T-helper 2 cell (primary cell): ENCODE data around the gene SUGCT.

Experiments
- DNase-seq, 5 experiments: peaks; one replicate each; pipeline versions ENCODE4 v3.0.0 to v3.0.0-alpha.2; 2012 to 2022

SUGCT gene

DNA sequence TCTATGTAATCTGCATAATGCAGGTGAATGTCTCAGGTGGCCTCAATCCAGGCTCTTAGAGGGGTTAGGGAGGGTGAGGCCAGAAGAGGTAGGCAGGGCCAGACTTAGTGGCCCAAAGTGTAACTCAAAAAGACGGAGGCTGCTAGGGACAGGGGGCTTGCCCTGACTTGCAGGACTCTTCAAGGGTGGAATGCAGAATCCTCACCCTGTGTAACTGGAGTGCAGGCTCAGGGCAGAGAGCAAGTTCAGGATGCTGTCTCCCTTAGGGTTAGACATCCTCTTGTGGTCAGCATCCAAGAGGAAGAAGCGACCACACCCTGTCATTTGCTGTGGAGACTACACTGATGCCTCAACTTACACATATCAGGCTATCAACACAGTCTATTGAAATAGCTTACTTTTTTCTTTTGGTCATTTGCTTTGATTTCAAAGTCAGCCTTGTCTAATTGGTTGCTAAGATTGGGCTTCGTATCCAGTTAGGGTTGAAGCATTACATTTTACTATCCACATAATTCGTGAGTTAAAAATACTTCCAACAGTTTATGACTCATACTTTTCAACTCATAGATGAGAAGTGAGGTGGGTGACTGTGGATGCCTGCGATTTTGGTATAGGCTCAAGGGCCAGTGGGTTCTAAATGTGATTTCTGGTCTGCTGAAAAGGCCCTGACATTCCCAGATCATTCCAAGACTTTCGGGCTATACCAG is 563.6 kb downstream of the SUGCT start:
- DNase-seq: no peak

DNA sequence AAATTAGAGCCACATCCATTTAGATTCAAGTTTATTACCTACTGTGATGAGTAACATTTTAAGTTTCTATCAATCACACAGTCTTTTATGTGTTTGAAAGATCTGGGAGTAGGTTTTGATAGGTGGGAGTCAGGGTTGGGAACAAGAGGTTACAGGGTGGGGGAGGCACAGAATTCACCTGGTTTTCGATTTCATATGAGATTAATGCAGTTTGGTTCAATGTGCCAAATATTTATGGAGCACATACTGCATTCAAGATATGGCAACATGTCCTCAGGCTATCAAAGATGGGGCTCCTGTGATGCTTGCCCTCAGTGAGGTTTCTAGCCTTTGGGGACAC is 564.1 kb downstream of the SUGCT start:
- DNase-seq: no peak

- DNase-seq: peak in 1 of 5 experiments; percentile 55
These were observed 566.0 kb downstream of the SUGCT start for GRCh38 chr7:40700653-40701421.

GRCh38 chr7:40701836-40702551 is 567.2 kb downstream of the SUGCT start:
- no peak for DNase-seq

DNA sequence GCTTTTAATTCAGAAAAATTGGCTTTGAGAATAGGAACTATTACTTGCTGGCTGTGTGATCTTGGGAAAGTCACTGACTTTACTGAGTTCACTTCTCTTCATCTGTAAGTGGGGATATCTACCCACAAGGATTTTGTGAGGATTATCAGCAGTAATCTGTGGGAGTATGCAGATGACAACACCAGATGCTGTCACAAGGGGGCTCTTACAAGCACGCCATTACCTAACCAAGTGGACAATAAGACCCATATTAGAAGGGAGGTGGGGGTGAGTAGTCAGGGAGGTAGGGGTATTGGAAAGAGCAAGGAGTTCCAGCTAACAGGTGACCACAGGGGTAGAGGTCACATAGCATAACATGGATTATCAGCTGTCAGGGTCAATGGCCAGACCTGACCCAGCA is 569.4 kb downstream of the SUGCT start:
- DNase-seq: no peak

GRCh38 chr7:40706829-40707228 is 572.0 kb downstream of the SUGCT start:
- no peak for DNase-seq

DNA sequence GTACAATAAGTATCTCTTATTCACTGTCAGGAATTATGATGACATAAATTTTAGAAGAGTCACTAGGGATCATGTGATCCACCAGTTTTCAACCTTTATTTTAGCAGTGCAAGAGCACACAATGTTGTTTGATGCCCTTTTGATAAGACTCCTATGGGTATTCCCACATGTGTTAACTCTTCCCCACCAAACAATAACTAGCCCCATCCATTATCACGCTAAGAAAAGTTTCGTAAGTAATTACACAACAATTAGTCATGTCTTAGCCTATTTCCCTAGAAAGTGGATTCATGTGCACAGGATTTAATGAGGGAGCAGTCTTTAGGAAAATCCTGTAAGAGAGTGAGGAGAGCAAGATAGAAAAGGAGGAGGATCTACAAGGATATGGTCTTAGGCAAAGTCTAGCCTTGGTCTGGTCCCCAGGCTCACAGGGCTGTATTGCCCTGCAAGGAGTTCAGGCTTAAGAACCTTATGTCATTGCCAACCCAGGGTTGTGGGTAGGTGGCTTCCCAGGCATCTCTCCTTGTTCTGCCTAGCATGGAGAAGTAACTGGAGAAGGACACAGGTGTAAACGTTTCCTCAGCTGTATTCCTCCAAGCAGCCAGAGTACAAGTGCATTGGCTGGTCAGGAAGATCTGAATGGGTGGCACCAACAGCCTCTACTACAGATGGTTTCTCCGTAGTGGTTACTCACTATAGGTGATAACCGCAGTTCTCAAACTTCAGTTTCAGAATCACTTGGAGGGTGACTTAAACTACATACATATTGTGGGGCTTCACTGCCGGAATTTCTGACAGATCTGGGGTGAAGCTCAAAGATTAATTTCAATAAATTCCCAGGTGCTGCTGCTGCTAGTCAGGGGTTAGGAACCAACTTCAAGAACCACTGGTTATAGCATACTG is 574.5 kb downstream of the SUGCT start:
- peak in 1 of 5 experiments; percentile 4 for DNase-seq

GRCh38 chr7:40711706-40712105 is 576.9 kb downstream of the SUGCT start:
- no peak for DNase-seq

GRCh38 chr7:40714363-40715052 is 579.7 kb downstream of the SUGCT start:
- no peak for DNase-seq

DNA sequence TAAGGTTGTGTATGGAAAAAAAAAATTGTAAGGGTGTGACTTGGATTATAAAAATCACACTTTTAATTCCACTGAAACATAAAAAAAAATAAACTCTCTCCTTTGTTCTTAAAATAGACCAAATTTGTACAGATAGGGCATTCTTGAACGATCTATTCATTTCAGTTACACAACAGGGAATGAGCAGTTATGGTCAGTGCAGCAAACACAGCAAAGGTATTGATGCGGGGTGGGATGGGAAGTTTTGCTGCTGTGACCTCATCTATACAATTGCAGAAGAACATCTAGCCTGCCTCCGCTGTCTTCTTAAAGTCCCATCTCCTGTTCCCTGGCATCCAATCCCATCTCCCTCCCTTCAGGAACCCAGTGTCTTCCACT is 580.2 kb downstream of the SUGCT start:
- DNase-seq: no peak

DNA sequence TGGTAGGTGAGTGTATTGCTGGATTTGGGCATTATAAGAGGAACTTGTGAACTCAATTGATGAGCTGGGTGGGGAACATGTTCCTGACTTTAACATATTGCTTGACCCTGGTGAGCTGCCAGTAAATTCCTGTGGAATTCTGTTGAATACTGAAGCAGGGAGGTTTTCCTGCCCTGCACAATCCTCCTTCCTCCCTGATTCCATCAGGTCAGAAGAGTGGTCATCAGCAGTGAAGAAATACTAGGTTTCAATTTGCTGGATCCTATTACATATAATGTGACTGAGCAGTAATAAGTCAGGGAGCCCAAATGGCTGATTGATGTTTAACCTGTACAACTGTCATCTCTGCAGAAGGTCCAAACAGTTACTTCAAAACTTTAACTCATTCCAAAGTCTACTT is 581.2 kb downstream of the SUGCT start:
- no peak for DNase-seq

- peak in 1 of 5 experiments; percentile 62 for DNase-seq
These were observed 582.4 kb downstream of the SUGCT start for GRCh38 chr7:40717242-40717641.

- DNase-seq: no peak
These were observed 585.6 kb downstream of the SUGCT start for GRCh38 chr7:40720416-40720815.

DNA sequence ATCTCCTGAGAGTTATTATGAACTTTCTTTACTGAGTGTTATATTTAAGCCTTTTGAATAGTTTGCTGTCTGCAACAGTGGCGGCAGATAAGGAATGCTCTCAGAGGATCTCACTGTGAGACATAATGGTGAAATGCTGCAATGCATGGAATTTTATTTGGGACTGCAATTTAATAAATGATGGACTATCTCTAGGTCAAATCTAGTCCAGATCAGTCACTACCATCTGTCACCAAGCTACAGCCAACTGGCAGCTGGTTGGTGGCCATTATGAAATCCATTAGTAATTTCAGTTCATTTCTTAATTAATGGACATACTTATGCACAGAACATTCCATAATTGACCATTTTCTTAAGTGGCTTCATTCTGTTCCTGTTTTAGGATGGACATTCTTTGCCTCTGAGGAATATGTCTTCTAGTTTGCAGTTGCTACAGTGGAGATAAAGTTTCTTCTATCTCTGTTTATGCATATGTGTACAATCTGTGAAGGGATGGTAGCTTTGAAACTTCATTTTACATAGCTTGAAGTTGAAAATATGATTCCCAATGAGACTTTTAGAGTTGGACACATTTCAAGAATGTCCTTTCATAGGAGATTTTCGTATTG is 586.6 kb downstream of the SUGCT start:
- no peak for DNase-seq

DNA sequence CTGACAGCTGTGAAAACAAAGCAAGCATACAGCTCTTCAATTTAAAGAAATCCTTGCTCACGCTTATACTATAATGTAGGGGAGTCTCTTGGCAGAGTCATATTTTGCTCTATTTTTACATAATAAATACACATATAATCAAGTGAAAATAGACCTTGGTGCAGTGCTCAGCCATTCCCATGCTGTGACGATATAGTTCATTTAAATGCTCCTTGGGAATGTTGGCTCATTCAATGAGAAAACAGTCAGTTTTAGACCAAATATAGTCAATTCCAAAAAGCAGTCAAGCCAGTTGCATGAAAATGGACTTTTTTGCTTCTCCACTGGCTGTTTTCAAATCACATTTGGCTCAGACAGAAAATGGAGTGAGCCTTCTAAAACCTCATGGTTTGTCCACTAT is 587.4 kb downstream of the SUGCT start:
- DNase-seq: no peak

- no peak for DNase-seq
These were observed 589.0 kb downstream of the SUGCT start for GRCh38 chr7:40723829-40724228.

DNA sequence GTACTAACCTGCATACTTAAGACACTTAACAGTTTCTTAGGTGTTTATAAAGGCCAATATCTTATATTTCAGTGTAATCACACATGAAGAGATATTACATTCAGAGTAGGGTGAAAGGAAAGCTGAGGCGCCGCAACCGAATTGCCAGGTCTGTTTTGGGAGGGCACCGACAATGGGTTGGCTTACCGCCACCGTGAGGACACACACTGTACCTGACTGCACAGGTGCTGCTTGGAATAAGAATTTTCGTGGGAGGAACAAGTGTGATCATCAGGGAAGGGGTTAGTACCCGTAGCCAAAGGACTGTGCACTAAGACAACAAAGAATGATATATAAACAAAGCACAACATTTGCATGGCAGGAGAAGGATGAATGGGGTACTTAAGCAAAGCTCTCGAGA is 591.8 kb downstream of the SUGCT start:
- no peak for DNase-seq

DNA sequence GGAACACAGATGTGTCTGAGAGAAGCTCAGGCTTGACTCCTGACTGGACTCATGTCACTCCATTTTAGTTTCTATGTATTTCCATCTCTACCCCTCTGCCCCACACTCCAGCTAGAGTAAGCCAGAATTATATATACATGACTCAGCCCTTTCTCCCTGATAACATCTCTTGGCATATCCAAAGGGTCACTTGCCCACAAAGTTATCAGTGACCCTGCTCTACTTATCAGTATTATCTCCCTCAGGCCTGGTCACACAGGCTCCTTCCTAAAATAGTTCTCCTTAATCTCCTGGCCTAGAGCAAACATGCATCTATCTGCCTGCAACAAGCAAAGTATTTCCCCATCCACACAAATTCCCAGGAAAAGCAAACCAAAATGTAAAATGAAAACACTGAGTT is 598.3 kb downstream of the SUGCT start:
- no peak for DNase-seq

GRCh38 chr7:40733578-40733977 is 598.8 kb downstream of the SUGCT start:
- DNase-seq: peak in 1 of 5 experiments; percentile 66

DNA sequence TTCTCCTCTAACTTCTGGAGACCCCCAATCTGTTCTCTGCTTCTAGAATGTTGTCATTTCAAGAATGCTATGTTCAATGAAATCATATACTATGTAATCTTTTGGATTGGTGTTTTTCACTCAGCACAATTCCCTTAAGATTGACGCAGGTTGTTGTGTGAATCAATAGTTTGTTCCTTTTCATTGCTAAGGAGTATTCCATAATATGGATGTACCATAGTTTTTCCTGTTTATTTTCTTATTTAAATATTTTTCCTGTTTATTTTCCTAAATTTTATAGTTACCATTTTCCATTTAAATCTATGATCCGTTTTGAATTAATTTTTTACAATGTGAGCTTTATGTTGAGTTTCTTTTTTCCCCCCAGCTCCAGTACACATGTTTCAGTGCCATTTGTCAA is 604.5 kb downstream of the SUGCT start:
- no peak for DNase-seq

DNA sequence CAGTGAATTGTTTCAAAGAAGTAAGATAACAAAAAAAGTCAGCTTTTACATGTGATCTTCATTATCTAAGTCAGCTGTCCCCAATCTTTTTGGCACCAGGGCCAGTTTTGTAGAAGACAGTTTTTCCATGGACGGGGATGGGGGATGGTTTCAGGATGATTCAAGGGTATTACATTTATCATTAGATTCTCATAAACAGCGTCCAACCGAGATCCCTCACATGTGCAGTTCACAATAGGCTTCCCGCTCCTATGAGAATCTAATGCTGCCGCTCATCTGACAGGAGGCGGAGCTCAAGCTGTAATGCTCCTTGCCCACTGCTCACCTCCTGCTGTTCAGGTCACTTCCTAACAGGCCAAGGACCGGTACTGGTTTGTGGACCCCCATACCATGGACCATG is 607.5 kb downstream of the SUGCT start:
- DNase-seq: no peak
